ENCODE measurements around the gene TTC39B.

- TF ChIP-seq CTCF (conservative IDR thresholded peaks at IDR 0.05 in 1 of 2, IDR thresholded peaks at IDR 0.05 in 1 of 2; ENCODE audit: extremely low read depth in 1 of 2, insufficient read depth in 1 of 2, low read depth in 1 of 2, low read length in 2 of 2) (no peak), EZH2 (IDR thresholded peaks at IDR 0.05; ENCODE audit: borderline replicate concordance, low read length) (no peak)
These were observed 26.4 kb upstream of the TTC39B start for GRCh38 chr9:15333376-15333881.

All from mammary epithelial cell (primary cell).